Nephron (organoid): ENCODE results near the gene AMPH.

Experiments used
- H3K27ac Mint-ChIP-seq, 3 experiments: 2 replicates each; pipeline ENCODE4 v1.8.0; 2020; ENCODE audit warnings: mixed read lengths in 3 of 3, mild to moderate bottlenecking in 2 of 3, moderate library complexity in 1 of 3
- H3K27me3 Mint-ChIP-seq: 2 replicates; pipeline ENCODE4 v1.8.0; 2021; ENCODE audit warnings: low read depth, mild to moderate bottlenecking, moderate library complexity, mixed read lengths
- H3K36me3 Mint-ChIP-seq: 2 replicates; pipeline ENCODE4 v1.8.0; 2020; ENCODE audit warnings: low read depth, mixed read lengths
- H3K4me1 Mint-ChIP-seq: 2 replicates; pipeline ENCODE4 v1.8.0; 2020; ENCODE audit warnings: mixed read lengths
- H3K4me3 Mint-ChIP-seq, 3 experiments: 2 replicates each; pipeline ENCODE4 v1.8.0; 2020; ENCODE audit warnings: mild to moderate bottlenecking in 3 of 3, mixed read lengths in 3 of 3, moderate library complexity in 2 of 3
- H3K9me3 Mint-ChIP-seq: 2 replicates; pipeline ENCODE4 v1.8.0; 2020; ENCODE audit warnings: mixed read lengths
- CTCF ChIP-seq, 3 experiments: fragments of 200-600 bp; sonication (generic); IDR thresholded peaks; one replicate each; pipeline ENCODE4 v1.5.0; 2021; ENCODE audit warnings: antibody characterized with exemption in 3 of 3; ENCODE audit not compliant: unreplicated experiment in 3 of 3

Gene AMPH

GRCh38 chr7:38383281-38383680 lies 247.9 kb downstream of the AMPH start:
- Mint-ChIP-seq H3K4me3 (no peak overlapping the region), H3K36me3 (peaks cover 10% of the 10 kb centered on the region), H3K4me1 (peaks cover 5% of the 10 kb centered on the region), H3K27ac (no peak overlapping the region), H3K27me3 (no peaks in the 10 kb centered on the region), H3K9me3 (peaks cover 8% of the 10 kb centered on the region)
- no peak for TF ChIP-seq CTCF (IDR thresholded peaks at IDR 0.05; ENCODE audit: unreplicated experiment in 3 of 3)

- no peak overlapping the region for H3K27ac Mint-ChIP-seq
- peaks cover 5% of the 10 kb centered on the region for H3K4me1 Mint-ChIP-seq
- TF ChIP-seq CTCF (IDR thresholded peaks at IDR 0.05; ENCODE audit: unreplicated experiment in 3 of 3), result no peak
- no peaks in the 10 kb centered on the region for H3K27me3 Mint-ChIP-seq
- peaks cover 7% of the 10 kb centered on the region for H3K9me3 Mint-ChIP-seq
- no peak overlapping the region for H3K4me3 Mint-ChIP-seq
- peaks cover 9% of the 10 kb centered on the region for H3K36me3 Mint-ChIP-seq
These were observed 248.5 kb downstream of the AMPH start for GRCh38 chr7:38382684-38383083.

- H3K4me1 Mint-ChIP-seq, result peaks cover 9% of the 10 kb centered on the region
- H3K27ac Mint-ChIP-seq, result no peak overlapping the region
- H3K27me3 Mint-ChIP-seq, result no peaks in the 10 kb centered on the region
- H3K36me3 Mint-ChIP-seq, result no peaks in the 10 kb centered on the region
- no peak for TF ChIP-seq CTCF (IDR thresholded peaks at IDR 0.05; ENCODE audit: unreplicated experiment in 3 of 3)
- no peak overlapping the region for H3K4me3 Mint-ChIP-seq
- no peaks in the 10 kb centered on the region for H3K9me3 Mint-ChIP-seq
These were observed 255.7 kb downstream of the AMPH start for GRCh38 chr7:38375453-38375852.

GRCh38 chr7:38374507-38374906 lies 256.7 kb downstream of the AMPH start:
- Mint-ChIP-seq H3K27ac (no peak overlapping the region), H3K36me3 (no peaks in the 10 kb centered on the region), H3K27me3 (peaks cover 4% of the 10 kb centered on the region), H3K4me3 (no peak overlapping the region), H3K4me1 (peaks cover 9% of the 10 kb centered on the region), H3K9me3 (no peaks in the 10 kb centered on the region)
- TF ChIP-seq CTCF (IDR thresholded peaks at IDR 0.05; ENCODE audit: unreplicated experiment in 3 of 3), result peak; percentile 32 to 61 (median 61)

GRCh38 chr7:38373155-38373554 lies 258.0 kb downstream of the AMPH start:
- no peak overlapping the region for H3K4me3 Mint-ChIP-seq
- no peak for TF ChIP-seq CTCF (IDR thresholded peaks at IDR 0.05; ENCODE audit: unreplicated experiment in 3 of 3)
- peaks cover 4% of the 10 kb centered on the region for H3K4me1 Mint-ChIP-seq
- H3K27me3 Mint-ChIP-seq, result peaks cover 5% of the 10 kb centered on the region
- no peaks in the 10 kb centered on the region for H3K9me3 Mint-ChIP-seq
- H3K36me3 Mint-ChIP-seq, result no peaks in the 10 kb centered on the region
- H3K27ac Mint-ChIP-seq, result no peak overlapping the region

- H3K27me3 Mint-ChIP-seq, result peaks cover 5% of the 10 kb centered on the region
- no peak for TF ChIP-seq CTCF (IDR thresholded peaks at IDR 0.05; ENCODE audit: unreplicated experiment in 3 of 3)
- H3K27ac Mint-ChIP-seq, result no peak overlapping the region
- H3K9me3 Mint-ChIP-seq, result no peaks in the 10 kb centered on the region
- H3K36me3 Mint-ChIP-seq, result no peaks in the 10 kb centered on the region
- H3K4me3 Mint-ChIP-seq, result no peak overlapping the region
- peaks cover 4% of the 10 kb centered on the region for H3K4me1 Mint-ChIP-seq
These were observed 258.9 kb downstream of the AMPH start for GRCh38 chr7:38372290-38372689.
